GM15510 (cell line): ENCODE data around the gene HDAC5.

ENCODE experiments used
- POLR2A ChIP-seq: IDR thresholded peaks from 3 replicates; pipeline ENCODE4 v1.6.1; 2011; ENCODE audit warnings: borderline replicate concordance; ENCODE audit not compliant: insufficient read length; ENCODE audit errors: extremely low read depth

The HDAC5 gene

GRCh38 chr17:44044071-44044470 lies 79.4 kb downstream of the HDAC5 start:
- TF ChIP-seq POLR2A = no peak

GRCh38 chr17:44043272-44043696 lies 80.2 kb downstream of the HDAC5 start:
- no peak for TF ChIP-seq POLR2A

- no peak for TF ChIP-seq POLR2A
These were observed 83.4 kb downstream of the HDAC5 start for GRCh38 chr17:44039829-44040635.

- TF ChIP-seq POLR2A = no peak
These were observed 84.8 kb downstream of the HDAC5 start for GRCh38 chr17:44038604-44039011.

- TF ChIP-seq POLR2A = no peak
These were observed 86.0 kb downstream of the HDAC5 start for GRCh38 chr17:44037471-44037870.

- TF ChIP-seq POLR2A = no peak
These were observed 89.5 kb downstream of the HDAC5 start for GRCh38 chr17:44033861-44034408.

GRCh38 chr17:44030482-44030881 lies 93.0 kb downstream of the HDAC5 start:
- no peak for TF ChIP-seq POLR2A

- no peak for TF ChIP-seq POLR2A
These were observed 93.7 kb downstream of the HDAC5 start for GRCh38 chr17:44029736-44030135.
